ENCODE data around the gene DNMBP.
"Not testable (repeated sequence)": the region's sequence is repeated elsewhere in the genome, so short reads cannot be mapped to it uniquely, and the experiment has no call there.

DNMBP gene

GRCh38 chr10:99860466-99860865 lies 149.3 kb downstream of the DNMBP start:
- DNase-seq (ENCODE audit: low read depth in 3 of 3): no peak

DNA sequence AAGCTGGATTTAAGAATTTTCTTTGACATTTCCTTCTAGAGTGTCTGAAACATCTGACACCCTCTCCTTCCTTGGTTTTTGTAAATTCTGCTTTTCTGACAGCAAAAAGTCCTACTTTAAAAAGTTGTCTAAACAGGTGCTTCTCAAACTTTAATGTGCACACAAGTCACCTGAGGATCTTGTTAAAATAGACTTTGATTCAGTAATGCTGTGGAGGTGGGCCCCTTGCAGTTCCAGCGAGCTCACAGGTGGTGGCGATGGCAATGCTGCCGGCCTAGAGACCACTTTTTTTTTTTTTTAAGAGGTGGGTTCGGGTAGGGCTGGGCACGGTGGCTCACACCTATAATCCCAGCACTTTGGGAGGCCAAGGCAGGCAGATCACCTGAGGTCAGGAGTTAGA lies 150.2 kb downstream of the DNMBP start:
- no peak for DNase-seq (ENCODE audit: low read depth in 3 of 3)

DNA sequence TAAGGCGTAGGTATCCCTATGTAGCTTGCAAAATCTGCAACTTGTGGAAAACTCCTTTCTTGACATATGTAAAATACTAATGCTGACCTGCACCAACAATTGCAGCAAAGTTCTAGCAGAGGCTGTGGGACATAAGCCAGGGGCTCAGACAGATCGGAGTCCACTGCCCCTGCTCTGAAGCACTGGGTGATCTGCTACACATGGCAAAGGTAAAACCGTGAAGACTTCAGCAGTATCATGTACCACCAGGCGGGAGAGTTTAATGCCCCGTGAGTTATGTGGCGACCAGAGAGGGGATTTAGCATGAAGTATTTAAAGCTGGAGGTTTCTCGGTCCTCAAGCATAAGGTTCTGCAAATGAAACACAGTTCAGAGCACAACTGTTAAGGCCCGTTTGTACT lies 150.9 kb downstream of the DNMBP start:
- no peak for DNase-seq (ENCODE audit: low read depth in 3 of 3)

DNA sequence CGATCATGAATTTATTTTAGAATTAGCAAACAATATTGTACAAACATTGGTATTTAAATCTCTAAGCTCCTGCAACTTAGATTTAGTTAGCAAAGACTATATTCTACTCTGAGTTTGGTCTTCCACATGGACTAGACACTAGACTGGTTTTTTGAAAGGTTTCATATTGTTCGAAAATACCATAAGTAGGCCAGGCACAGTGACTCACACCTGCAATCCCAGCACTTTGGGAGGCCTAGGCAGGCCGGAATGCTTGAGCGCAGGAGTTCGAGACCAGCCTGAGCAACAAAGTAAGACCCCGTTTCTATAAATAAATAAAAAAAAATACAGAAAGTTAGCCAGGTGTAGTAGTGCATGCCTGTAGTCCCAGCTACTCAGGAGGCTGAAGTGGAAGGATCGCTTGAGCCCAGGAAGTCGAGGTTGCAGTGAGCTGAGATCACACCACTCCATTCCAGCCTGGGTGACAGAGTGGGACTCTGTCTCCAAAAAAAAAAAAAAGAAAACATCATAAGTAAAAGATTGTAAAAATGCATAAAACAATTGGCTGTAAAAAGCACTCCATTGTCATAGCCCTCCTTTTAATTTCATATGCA lies 154.2 kb downstream of the DNMBP start:
- DNase-seq (ENCODE audit: low read depth in 3 of 3): no peak

DNA sequence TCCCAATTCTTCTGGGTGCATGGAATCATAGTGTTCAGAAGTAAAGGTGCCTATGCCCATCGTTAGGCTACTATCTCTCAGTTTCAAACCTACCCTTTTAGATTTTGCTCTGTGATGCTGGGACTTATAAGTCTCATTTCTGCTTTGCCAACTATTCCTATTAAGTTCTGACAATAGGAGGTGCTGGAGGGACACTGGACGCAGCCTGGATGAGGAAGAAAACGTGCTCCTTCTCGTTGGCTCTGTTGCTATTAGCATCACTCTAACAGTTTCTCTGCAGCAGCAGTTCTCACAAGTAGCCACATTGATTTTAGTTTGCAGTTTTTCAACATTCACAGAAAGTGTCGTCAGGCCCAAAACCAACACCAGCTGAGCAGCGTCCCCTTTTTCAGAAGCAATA lies 154.9 kb downstream of the DNMBP start:
- DNase-seq (ENCODE audit: low read depth in 3 of 3): no peak

GRCh38 chr10:99853655-99854054 lies 156.1 kb downstream of the DNMBP start:
- no peak for DNase-seq (ENCODE audit: low read depth in 3 of 3)

GRCh38 chr10:99852481-99853213 lies 157.1 kb downstream of the DNMBP start:
- no peak for DNase-seq (ENCODE audit: low read depth in 3 of 3)

GRCh38 chr10:99851825-99852224 lies 157.9 kb downstream of the DNMBP start:
- no peak for DNase-seq (ENCODE audit: low read depth in 3 of 3)

DNA sequence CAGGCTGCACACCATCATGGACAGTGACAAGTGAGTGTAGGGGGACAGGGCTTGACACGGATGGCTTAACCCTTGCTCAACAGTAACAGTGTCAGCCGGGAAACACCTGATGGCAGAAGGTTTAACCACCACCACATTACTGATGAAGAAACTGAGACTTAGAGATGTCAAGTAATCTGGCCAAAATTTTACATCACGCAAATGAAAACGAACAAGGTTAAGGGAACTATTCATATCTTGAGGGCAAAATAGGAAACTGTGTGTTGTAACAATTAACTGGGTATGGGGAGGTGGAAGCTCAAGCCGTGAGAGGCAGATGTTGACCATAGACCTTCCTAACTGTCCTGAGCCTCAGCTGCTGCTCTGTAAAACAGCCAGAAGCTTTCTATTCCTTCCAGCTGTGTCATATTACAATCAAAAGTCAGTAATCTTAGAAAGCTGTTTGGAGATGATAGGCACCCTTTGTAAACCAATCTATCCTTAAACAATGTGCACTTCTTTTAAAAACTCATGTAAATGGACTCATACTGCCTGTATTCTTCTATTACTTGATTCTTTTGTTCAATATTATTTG lies 158.9 kb downstream of the DNMBP start:
- no peak for DNase-seq (ENCODE audit: low read depth in 3 of 3)

GRCh38 chr10:99850021-99850766 lies 159.6 kb downstream of the DNMBP start:
- DNase-seq (ENCODE audit: low read depth in 3 of 3): no peak

- no peak for DNase-seq (ENCODE audit: low read depth in 3 of 3)
Measured at GRCh38 chr10:99849536-99849935, 160.2 kb downstream of the DNMBP start.

- no peak for DNase-seq (ENCODE audit: low read depth in 3 of 3)
Measured at GRCh38 chr10:99849057-99849456, 160.7 kb downstream of the DNMBP start.

DNA sequence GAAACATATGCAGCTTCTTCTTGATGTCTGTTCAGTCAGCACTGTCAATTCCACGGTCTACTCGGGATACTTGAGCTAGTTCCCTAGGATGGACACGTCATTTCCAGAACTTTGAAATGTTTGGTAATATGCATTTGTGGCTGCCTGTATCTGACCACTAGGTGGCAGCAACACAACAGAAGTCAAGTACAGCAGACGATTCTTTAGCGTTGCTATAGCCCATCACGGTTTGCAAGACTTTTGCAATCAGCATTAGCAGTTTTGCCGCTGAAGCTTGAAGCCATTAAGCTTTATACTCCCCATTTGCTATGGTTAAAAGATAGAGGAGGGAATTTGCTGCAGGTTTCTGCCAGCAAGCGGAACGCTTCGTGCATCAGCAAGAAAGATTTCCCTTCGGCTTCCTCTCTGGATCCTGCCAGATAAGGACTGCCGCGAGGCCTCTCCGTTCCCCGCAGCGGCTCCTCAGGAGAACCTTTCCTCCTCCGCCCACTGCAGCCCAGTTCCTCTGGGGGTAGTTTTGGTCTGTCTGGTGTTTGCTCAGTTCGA lies 163.8 kb downstream of the DNMBP start:
- DNase-seq (ENCODE audit: low read depth in 3 of 3): peak; percentile 24 to 55 (median 31)

- no peak for DNase-seq (ENCODE audit: low read depth in 3 of 3)
Measured at GRCh38 chr10:99844433-99844955, 165.3 kb downstream of the DNMBP start.

- DNase-seq (ENCODE audit: low read depth in 3 of 3): no peak
Measured at GRCh38 chr10:99843310-99843709, 166.4 kb downstream of the DNMBP start.

DNA sequence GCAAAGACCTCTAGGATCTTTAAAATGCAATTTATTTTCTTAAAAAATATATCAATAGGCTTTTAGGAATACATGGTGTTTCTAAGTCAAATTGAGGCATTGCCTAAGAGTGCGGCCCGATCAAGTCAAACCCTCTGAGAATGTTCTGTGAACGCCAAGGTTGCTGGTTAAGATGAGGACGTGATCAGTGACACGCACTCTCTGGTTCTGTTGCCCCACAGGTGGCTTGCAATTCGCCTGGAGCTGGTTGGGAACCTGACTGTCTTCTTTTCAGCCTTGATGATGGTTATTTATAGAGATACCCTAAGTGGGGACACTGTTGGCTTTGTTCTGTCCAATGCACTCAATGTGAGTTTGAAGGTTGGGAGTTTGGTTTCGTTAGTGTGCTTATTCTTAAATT lies 168.0 kb downstream of the DNMBP start:
- DNase-seq (ENCODE audit: low read depth in 3 of 3): no peak

DNA sequence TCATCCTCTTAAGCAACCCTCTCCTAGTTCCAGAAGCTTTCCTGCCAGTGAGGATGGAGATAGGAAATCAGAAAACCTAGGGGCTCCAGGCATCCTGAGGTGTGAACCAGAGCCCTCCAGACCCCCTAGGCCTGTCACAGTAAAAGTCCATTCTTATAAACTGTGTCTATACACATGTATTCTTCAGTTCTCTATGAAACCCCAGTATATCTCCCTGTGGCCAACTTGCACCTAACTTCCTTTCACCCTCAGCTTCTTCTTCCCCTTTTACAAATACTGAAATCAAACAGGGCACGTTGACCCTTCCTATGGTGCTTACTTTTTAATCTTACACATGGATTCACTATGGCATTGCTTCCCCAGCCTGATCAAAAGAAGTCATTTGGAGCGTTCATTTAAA lies 168.9 kb downstream of the DNMBP start:
- not testable (repeated sequence) for DNase-seq (ENCODE audit: low read depth in 3 of 3)

- DNase-seq (ENCODE audit: low read depth in 3 of 3): no peak
Measured at GRCh38 chr10:99836711-99837110, 173.0 kb downstream of the DNMBP start.

DNA sequence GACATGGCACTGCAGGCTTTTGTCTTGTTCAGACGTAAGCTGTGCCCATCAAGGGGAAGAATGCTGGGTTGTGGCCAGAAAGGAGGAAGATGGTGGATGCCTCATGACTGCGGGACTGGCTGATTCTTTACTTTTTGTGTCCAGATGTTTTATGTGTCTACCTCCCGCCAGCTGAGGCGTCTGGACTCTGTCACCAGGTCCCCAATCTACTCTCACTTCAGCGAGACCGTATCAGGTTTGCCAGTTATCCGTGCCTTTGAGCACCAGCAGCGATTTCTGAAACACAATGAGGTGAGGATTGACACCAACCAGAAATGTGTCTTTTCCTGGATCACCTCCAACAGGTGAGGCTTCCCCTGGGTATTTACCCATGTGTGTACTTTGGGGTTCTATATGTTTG lies 173.8 kb downstream of the DNMBP start:
- no peak for DNase-seq (ENCODE audit: low read depth in 3 of 3)

GRCh38 chr10:99834410-99834809 lies 175.3 kb downstream of the DNMBP start:
- DNase-seq (ENCODE audit: low read depth in 3 of 3): no peak

- no peak for DNase-seq (ENCODE audit: low read depth in 3 of 3)
Measured at GRCh38 chr10:99832439-99832838, 177.3 kb downstream of the DNMBP start.

- no peak for DNase-seq (ENCODE audit: low read depth in 3 of 3)
Measured at GRCh38 chr10:99828464-99828863, 181.3 kb downstream of the DNMBP start.
